OCI-LY3 (cell line): ENCODE data around the gene TSPEAR.

ENCODE experiments used
- EZH2phosphoT487 ChIP-seq: fragments of 200-600 bp; shearing (Covaris generic); IDR thresholded peaks from 2 replicates; pipeline ENCODE4 v1.6.1; 2018; ENCODE audit warnings: antibody characterized with exemption, mixed run types, low read depth
- TF ChIP-seq, protein P1 (sequence below): fragments of 200-600, 300-600 bp; sonication (generic); IDR thresholded peaks from 2 replicates; pipeline ENCODE4 v1.5.1; 2014; ENCODE audit warnings: antibody characterized with exemption, low read length, low read depth

- TF ChIP-seq, protein P1, sequence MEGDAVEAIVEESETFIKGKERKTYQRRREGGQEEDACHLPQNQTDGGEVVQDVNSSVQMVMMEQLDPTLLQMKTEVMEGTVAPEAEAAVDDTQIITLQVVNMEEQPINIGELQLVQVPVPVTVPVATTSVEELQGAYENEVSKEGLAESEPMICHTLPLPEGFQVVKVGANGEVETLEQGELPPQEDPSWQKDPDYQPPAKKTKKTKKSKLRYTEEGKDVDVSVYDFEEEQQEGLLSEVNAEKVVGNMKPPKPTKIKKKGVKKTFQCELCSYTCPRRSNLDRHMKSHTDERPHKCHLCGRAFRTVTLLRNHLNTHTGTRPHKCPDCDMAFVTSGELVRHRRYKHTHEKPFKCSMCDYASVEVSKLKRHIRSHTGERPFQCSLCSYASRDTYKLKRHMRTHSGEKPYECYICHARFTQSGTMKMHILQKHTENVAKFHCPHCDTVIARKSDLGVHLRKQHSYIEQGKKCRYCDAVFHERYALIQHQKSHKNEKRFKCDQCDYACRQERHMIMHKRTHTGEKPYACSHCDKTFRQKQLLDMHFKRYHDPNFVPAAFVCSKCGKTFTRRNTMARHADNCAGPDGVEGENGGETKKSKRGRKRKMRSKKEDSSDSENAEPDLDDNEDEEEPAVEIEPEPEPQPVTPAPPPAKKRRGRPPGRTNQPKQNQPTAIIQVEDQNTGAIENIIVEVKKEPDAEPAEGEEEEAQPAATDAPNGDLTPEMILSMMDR = no peak
- TF ChIP-seq EZH2phosphoT487 = no peak
Measured at GRCh38 chr21:44611551-44611950, 99.8 kb downstream of the TSPEAR start.
